Skin epidermis (tissue), 12 donors: ENCODE results near the gene ABHD10.

ENCODE experiments used
- H3K27ac ChIP-seq, 21 experiments: fragments of 200-600 bp; sonication (generic) in 11 of 21; one replicate each; pipeline ENCODE4 v1.5.0; 2020; ENCODE audit warnings: mild to moderate bottlenecking in 3 of 21, inconsistent platforms in 2 of 21, moderate library complexity in 2 of 21
- H3K4me3 ChIP-seq, 7 experiments: fragments of 200-600 bp; sonication (generic) in 2 of 7; one replicate each; pipeline ENCODE4 v1.5.0; 2020; ENCODE audit warnings: inconsistent platforms in 2 of 7, mild to moderate bottlenecking in 2 of 7, moderate library complexity in 1 of 7

ABHD10 gene

GRCh38 chr3:111961461-111962164, 17.2 kb upstream of the ABHD10 start:
- Histone ChIP-seq H3K27ac (peak overlapping the region in 4 of 21 experiments; percentile 2 to 54 (median 40)), H3K4me3 (no peak overlapping the region)

- peak overlapping the region in 2 of 21 experiments; percentile 48 to 53 for H3K27ac ChIP-seq
- no peak overlapping the region for H3K4me3 ChIP-seq
These were observed 15.4 kb upstream of the ABHD10 start for GRCh38 chr3:111963424-111963823.

DNA sequence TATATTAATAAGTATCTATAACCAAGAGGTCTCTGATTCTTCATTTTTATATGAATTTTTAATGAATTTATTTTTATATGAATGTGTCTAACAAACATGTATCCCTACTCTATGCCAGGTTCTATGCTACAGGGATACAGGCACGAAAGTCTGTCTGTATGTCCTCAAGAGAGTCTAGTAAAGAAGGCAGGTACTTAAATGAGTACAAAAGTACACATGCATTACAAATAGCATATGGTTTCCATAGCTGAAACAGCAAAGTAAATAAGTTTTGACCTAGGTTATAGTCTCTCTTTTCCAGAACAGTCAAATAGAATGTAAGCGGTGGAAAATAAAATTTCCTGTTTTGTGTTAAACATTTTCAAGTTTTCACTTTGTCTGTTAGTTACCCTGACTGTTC, 13.3 kb upstream of the ABHD10 start:
- H3K4me3 ChIP-seq: no peak overlapping the region
- no peak overlapping the region for H3K27ac ChIP-seq

DNA sequence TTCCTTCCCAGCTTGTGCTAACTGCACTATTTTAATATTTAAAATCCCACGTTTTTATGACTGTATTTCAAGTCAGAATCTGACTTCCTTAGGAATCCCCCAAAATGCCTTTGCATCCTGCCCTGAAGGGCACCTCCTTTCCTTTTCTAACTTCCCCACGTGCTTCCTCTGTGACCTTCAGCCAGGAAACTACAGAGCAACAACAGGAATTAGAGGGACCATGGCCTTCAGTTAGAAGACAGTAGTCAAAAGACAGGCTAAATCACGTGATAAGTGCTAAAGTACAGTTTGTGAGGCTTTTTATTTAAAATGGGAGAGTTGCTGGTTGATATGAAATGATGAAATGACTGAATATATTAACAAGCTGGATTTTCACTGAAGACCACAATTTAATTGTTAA, 11.8 kb upstream of the ABHD10 start:
- Histone ChIP-seq H3K27ac (peak overlapping the region in 7 of 21 experiments; percentile 5 to 49 (median 16)), H3K4me3 (no peak overlapping the region)

DNA sequence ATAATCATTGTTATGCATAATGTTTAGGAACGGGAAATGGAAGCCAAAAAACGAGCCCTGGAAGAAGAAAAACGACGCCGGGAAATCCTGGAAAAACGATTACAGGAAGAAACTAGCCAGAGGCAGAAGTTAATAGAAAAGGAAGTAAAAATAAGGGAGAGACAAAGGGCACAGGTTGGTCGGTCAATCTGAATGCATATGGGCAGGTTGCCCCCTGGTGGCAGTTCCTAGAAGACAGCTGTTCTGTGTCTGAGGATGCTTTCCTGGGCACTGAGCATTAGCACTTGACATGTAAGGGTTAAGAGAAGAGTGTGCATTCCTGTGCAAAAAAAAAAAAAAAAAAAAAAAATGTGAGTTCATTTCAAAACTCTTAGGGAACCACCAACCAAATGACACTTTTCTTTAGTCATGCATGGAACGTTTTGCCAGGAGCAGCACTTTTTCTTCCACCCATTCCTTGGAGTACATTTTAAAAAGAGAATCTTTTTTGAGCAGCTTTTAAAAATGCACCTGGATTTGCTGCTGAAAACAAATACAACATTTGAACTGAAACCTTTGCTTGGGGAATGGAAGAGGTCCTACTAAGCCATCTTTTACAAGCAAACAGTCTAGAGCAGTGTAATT, 11.1 kb upstream of the ABHD10 start:
- Histone ChIP-seq H3K4me3 (no peak overlapping the region), H3K27ac (peak overlapping the region in 6 of 21 experiments; percentile 5 to 35 (median 13))

DNA sequence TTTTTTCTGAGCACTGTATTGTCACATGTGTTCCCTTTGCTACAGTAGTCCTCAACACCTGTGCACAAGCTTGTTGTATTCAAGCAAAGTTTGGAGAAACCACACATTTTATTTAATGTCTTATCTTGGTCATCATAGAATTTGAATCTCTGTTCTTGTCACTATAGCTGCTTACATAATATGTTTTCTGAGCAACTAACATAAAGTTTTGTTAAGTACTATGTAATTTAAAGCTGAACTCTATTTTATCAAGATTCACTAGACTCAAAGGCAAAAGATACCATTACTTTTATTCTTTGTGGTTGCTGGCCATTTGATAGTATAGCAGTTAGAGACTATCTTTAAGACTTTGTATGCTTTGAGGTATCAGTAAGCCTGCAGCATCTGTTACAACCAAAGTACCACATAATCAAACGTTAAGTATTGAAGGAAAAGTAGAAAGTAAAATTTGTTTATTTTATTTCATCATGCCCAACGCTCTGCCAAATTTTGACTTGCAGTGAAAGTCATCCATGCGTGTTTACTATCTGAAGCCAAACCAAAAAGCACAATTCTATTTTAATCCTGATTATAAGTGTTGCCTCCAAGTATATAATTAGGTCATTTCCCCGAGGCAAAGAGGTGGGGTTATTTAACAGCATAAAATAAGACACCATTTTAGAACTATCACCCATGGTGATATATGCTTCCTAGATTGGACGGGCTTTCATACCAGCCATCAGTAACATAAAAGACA, 10.3 kb upstream of the ABHD10 start:
- peak overlapping the region in 1 of 21 experiments; percentile 10 for H3K27ac ChIP-seq
- no peak overlapping the region for H3K4me3 ChIP-seq

GRCh38 chr3:111970376-111970775, 8.4 kb upstream of the ABHD10 start:
- H3K4me3 ChIP-seq: no peak overlapping the region
- no peak overlapping the region for H3K27ac ChIP-seq

DNA sequence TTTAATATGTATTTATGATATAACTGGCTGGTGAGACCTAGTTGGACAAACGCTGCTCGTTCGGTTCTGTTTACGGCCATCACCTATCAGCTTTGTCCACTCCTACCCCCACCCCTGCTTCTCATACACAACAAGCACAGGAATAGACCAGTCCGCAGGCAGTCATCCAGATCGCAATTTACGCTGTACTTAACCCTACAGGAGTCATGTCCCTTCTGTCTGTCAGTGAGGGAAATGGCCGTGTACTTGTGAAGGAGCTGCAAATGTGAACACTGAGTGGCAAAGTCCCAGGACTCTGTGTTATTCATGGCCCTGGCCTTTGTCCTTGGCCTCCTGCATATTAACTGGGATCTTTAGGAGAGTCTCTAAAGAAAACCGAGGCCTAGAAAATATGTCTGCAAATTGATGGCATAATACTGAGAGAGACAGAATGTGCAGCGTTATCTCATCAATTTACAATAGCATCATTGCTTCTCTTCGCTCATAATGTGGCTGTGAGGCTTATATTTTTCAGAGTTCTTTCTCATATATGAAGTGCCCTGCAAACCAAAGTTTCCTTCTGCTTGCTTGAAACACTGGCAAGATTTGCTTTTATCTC, 7.2 kb upstream of the ABHD10 start:
- no peak overlapping the region for H3K27ac ChIP-seq

DNA sequence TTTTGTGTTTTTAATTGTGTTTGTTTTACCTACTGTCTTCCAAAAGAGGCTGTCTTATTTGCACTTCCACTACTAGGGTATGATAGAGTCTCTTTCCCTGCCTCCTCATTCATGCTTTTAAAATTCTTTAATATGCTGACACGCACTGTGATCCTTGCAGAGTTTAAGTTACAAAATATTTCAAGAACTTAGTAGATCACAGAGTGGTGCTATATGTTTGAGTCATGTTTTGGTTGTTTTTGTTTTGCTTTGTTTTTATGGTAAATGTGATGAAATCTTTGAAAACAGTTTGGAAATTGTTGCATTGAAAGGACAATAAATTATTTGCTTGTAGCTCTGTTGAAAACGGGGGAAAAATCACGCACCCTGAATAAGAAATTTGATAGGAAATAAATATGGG, 5.9 kb upstream of the ABHD10 start:
- H3K4me3 ChIP-seq: no peak overlapping the region
- H3K27ac ChIP-seq: no peak overlapping the region

More for the DNA sequence above, 7.2 kb upstream of the ABHD10 start:
- H3K4me3 ChIP-seq: no peak overlapping the region

DNA sequence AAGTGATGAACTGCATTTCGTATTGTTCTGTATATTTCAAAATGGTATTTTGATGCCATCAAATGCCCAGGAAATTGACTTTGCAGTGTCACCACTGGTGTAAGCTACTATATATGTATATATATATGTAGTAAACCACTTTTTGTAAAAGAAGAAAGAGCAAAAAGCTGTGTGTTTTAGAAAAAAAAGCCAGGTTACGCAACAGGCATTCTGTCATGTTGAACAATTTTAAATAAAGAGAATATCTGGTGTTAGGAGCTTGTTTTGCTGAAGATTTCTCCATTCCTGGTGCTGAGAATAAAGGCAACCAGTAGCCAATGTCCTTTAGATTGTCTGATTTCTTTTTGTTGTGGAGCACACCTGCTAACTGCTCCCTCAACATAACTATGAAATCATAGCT, 3.7 kb upstream of the ABHD10 start:
- Histone ChIP-seq H3K4me3 (no peak overlapping the region), H3K27ac (no peak overlapping the region)

GRCh38 chr3:111976254-111976653, 2.6 kb upstream of the ABHD10 start:
- no peak overlapping the region for H3K4me3 ChIP-seq
- H3K27ac ChIP-seq: no peak overlapping the region

- Histone ChIP-seq H3K4me3 (peak overlapping the region; percentile 55 to 97 (median 79)), H3K27ac (peak overlapping the region; percentile 20 to 93 (median 86))
These were observed 710 bp downstream of the ABHD10 start for GRCh38 chr3:111979434-111980038.

GRCh38 chr3:111980716-111981456, 2.1 kb downstream of the ABHD10 start:
- H3K4me3 ChIP-seq: no peak overlapping the region

GRCh38 chr3:111981457-111981763, 2.6 kb downstream of the ABHD10 start:
- Histone ChIP-seq H3K27ac (no peak overlapping the region), H3K4me3 (no peak overlapping the region)

More at GRCh38 chr3:111980716-111981456, 2.1 kb downstream of the ABHD10 start:
- H3K27ac ChIP-seq: no peak overlapping the region

GRCh38 chr3:111984636-111985298, 5.9 kb downstream of the ABHD10 start:
- H3K27ac ChIP-seq: no peak overlapping the region
- H3K4me3 ChIP-seq: no peak overlapping the region

DNA sequence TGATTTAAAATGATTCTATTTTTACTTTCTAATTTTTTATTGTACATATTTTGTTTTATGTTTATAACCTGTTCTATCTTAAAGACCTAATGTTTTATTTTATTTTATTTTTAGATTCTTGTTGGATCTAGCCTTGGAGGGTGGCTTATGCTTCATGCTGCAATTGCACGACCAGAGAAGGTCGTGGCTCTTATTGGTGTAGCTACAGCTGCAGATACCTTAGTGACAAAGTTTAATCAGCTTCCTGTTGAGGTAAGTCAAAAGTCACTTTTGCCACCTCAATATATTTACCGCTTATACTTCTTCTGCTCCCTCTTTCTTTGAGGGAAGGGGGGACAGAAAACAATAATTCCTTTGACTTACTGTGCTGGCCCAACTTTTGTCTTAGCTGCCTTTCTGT, 8.0 kb downstream of the ABHD10 start:
- no peak overlapping the region for H3K27ac ChIP-seq
- H3K4me3 ChIP-seq: no peak overlapping the region

DNA sequence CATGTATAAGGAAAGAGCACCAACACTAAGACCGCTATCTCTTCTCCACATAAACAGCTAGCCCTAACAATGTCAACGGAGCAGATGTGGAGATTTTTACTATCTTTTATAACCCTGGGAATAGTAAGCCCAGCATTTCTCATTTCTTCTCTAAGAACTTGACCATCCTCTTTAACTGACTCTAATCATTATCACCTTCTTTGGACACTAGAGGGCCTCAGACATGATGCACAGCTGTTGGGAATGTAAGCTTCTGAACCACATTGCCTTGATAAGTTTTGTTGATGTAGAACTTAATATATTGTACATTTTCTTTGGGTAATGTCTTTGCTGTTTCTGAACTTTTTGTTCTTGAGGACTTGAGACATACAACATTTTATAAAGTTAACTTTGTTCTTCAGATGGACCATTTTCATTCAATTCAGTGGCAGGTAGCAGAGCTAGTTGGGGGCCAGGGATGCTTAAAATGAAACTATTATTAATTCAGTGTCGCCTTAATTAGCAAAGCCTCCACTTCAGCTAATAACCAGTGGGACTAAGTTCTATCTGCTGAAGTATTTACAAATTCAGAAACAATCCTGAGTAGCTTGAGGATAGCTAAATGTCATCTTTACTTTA, 10.3 kb downstream of the ABHD10 start:
- no peak overlapping the region for H3K27ac ChIP-seq
- no peak overlapping the region for H3K4me3 ChIP-seq

DNA sequence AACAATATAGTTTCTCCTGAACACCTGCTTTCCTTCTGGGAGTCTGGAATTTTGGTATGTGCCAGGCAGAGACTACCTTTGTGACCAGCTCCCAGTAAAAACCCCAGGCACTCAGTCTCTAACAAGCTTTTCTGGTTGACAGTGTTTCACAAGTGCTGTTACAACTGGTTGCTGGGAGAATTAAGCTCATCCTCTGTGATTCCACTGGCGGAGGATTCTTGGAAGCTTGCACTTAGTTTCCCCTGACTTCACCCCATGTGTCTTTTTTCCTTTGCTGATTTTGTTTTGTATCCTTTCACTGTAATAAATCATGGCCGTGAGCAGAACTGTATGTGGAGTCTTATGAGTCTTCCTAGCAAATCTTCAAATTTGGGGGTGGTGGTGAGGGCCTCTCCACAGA, 14.2 kb downstream of the ABHD10 start:
- Histone ChIP-seq H3K4me3 (no peak overlapping the region), H3K27ac (no peak overlapping the region)
